ENCODE measurements around the gene COP1. TPM values are rescaled to one million over a fixed set of nuclear protein-coding genes. Genes with fewer than 3 reads are reported as not detected.
"Not testable (repeated sequence)": the region's sequence is repeated elsewhere in the genome, so short reads cannot be mapped to it uniquely, and the experiment has no call there.

Gene COP1
- total and polyA plus RNA-seq, 2 of the 13 experiments (the other 11 are each of a cell fraction or from before 2014, with no cell fraction given), result 20.5 to 51.3 TPM

DNA sequence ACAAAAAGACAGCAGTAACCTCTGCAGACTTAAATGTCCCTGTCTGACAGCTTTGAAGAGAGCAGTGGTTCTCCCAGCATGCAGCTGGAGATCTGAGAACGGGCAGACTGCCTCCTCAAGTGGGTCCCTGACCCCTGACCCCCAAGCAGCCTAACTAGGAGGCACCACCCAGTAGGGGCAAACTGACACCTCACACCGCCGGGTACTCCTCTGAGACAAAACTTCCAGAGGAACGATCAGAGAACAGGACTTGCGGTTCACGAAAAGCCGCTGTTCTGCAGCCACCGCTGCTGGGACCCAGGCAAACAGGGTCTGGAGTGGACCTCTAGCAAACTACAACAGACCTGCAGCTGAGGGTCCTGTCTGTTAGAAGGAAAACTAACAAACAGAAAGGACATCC is 214.3 kb downstream of the COP1 start:
- FAIRE-seq, result not testable (repeated sequence)

DNA sequence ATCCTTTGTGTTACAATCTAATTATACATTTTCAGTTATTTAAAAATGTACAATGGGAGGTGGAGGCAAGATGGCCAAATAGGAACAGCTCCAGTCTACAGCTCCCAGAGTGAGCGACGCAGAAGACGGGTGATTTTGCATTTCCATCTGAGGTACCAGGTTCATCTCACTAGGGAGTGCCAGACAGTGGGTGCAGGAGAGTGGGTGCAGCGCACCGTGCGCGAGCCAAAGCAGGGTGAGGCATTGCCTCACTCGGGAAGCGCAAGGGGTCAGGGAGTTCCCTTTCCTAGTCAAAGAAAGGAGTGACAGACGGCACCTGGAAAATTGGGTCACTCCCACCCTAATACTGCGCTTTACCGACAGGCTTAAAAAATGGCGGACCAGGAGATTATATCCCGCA is 214.9 kb downstream of the COP1 start:
- intact Hi-C loops (cut with micrococcal nuclease; ENCODE audit: unreplicated experiment); BruUV-seq (replicated peaks): not testable (repeated sequence)

More for the DNA sequence above, 214.3 kb downstream of the COP1 start:
- H3K4me1 ChIP-seq (ENCODE audit: insufficient read depth, low read length); POLR2A ChIA-PET; H3K79me2 ChIP-seq (ENCODE audit: insufficient read depth, low read length); DNase-seq (ENCODE audit: low spot score); H4K20me1 ChIP-seq (ENCODE audit: insufficient read depth, low read length); H3K27me3 ChIP-seq (ENCODE audit: control insufficient read depth in 1 of 2, insufficient read depth in 2 of 2, low read length in 2 of 2); H3K9me3 ChIP-seq (ENCODE audit: low read length); BruUV-seq (replicated peaks); H3K27ac ChIP-seq (ENCODE audit: extremely low read length, insufficient read depth, low read length); in situ Hi-C loops (cut with HindIII; ENCODE audit: extremely low pct_ligation_motif_present, low pct_unique_long_range_greater_than_20kb); H3K4me2 ChIP-seq (ENCODE audit: low read depth, low read length); intact Hi-C loops (cut with micrococcal nuclease; ENCODE audit: unreplicated experiment); H3K9ac ChIP-seq (ENCODE audit: insufficient read depth, low read depth, low read length); H2AFZ ChIP-seq (ENCODE audit: low read length); ATAC-seq; CTCF ChIA-PET (ENCODE audit: low intra/inter-chr PET ratio, low total read pairs); H3K4me3 ChIP-seq (replicated peaks in 1 of 3; ENCODE audit: insufficient read depth in 1 of 3, low read depth in 2 of 3, low read length in 3 of 3): not testable (repeated sequence)
- 96% methylated on average over 7 of the region's 8 CpGs for WGBS (ENCODE audit: low lambda C conversion rate)
- H3K36me3 ChIP-seq (replicated peaks in 1 of 2; ENCODE audit: control insufficient read depth in 1 of 2, insufficient read depth in 2 of 2, low read length in 2 of 2), result peaks cover 0 to 11% of the 10 kb centered on the region in 2 experiments; a peak in 2 of 5 replicates

DNA sequence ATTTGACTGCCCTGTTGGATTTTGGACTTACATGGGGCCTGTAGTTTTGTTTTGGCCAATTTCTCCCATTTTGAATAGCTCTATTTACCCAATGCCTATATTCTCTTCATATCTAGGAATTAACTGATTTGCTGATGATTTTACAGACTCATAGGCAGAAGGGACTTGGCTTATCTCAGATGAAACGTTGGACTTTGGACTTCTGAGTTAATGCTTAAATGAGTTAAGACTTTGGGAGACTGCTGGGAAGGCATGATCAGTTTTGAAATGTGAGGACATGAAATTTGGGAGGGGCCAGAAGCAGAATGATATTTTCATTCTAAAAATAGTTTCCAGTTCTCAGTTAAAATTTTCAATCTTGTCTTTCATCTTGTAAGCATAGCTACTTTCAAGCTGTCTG is 222.3 kb downstream of the COP1 start:
- Histone ChIP-seq H3K79me2 (ENCODE audit: insufficient read depth, low read length) (no peaks in the 10 kb centered on the region), H3K9me3 (ENCODE audit: low read length) (peaks cover 18% of the 10 kb centered on the region), H3K27me3 (ENCODE audit: control insufficient read depth in 1 of 2, insufficient read depth in 2 of 2, low read length in 2 of 2) (no peaks in the 10 kb centered on the region), H3K4me2 (ENCODE audit: low read depth, low read length) (no peak overlapping the region), H3K9ac (ENCODE audit: insufficient read depth, low read depth, low read length) (no peak overlapping the region), H2AFZ (ENCODE audit: low read length) (no peak overlapping the region), H3K4me1 (ENCODE audit: insufficient read depth, low read length) (peaks cover 10% of the 10 kb centered on the region), H3K4me3 (replicated peaks in 1 of 3; ENCODE audit: insufficient read depth in 1 of 3, low read depth in 2 of 3, low read length in 3 of 3) (no peak overlapping the region), H4K20me1 (ENCODE audit: insufficient read depth, low read length) (no peaks in the 10 kb centered on the region), H3K27ac (ENCODE audit: extremely low read length, insufficient read depth, low read length) (no peak overlapping the region), H3K36me3 (replicated peaks in 1 of 2; ENCODE audit: control insufficient read depth in 1 of 2, insufficient read depth in 2 of 2, low read length in 2 of 2) (peaks cover 7 to 40% of the 10 kb centered on the region in 2 experiments; a peak in 4 of 5 replicates)
- in situ Hi-C loops (cut with HindIII; ENCODE audit: extremely low pct_ligation_motif_present, low pct_unique_long_range_greater_than_20kb) (no loop called here), intact Hi-C loops (cut with micrococcal nuclease; ENCODE audit: unreplicated experiment) (no loop called here)
- no TSS peak for BruUV-seq (replicated peaks)
- POLR2A ChIA-PET, result no interaction called here
- no peak for FAIRE-seq
- ATAC-seq, result no peak
- CTCF ChIA-PET (ENCODE audit: low intra/inter-chr PET ratio, low total read pairs), result no interaction called here
- peak; percentile 62 for DNase-seq (ENCODE audit: low spot score)
- 21% methylated on average over 1 of the region's 1 CpG for WGBS (ENCODE audit: low lambda C conversion rate)
- no peak for TF ChIP-seq ZNF136 (CRISPR knock-in tag; IDR thresholded peaks at IDR 0.05; ENCODE audit: low read depth)
- no peak for TF ChIP-seq NCOA5 (CRISPR knock-in tag; IDR thresholded peaks at IDR 0.05)
- TF ChIP-seq ZBTB7B (CRISPR knock-in tag; IDR thresholded peaks at IDR 0.05), result no peak
- TF ChIP-seq, protein P1, sequence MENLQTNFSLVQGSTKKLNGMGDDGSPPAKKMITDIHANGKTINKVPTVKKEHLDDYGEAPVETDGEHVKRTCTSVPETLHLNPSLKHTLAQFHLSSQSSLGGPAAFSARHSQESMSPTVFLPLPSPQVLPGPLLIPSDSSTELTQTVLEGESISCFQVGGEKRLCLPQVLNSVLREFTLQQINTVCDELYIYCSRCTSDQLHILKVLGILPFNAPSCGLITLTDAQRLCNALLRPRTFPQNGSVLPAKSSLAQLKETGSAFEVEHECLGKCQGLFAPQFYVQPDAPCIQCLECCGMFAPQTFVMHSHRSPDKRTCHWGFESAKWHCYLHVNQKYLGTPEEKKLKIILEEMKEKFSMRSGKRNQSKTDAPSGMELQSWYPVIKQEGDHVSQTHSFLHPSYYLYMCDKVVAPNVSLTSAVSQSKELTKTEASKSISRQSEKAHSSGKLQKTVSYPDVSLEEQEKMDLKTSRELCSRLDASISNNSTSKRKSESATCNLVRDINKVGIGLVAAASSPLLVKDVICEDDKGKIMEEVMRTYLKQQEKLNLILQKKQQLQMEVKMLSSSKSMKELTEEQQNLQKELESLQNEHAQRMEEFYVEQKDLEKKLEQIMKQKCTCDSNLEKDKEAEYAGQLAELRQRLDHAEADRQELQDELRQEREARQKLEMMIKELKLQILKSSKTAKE (CRISPR knock-in tag; IDR thresholded peaks at IDR 0.05; ENCODE audit: borderline replicate concordance), result no peak
- TF ChIP-seq RFX3 (CRISPR knock-in tag; IDR thresholded peaks at IDR 0.05), result no peak
- no peak for TF ChIP-seq THAP11 (CRISPR knock-in tag; IDR thresholded peaks at IDR 0.05)
- TF ChIP-seq FOXA1 (IDR thresholded peaks at IDR 0.05), result no peak
- no peak for TF ChIP-seq FOXA1 (CRISPR knock-in tag; IDR thresholded peaks at IDR 0.05)
- TF ChIP-seq NR2F1 (CRISPR knock-in tag; IDR thresholded peaks at IDR 0.05), result no peak
- TF ChIP-seq, protein P2, sequence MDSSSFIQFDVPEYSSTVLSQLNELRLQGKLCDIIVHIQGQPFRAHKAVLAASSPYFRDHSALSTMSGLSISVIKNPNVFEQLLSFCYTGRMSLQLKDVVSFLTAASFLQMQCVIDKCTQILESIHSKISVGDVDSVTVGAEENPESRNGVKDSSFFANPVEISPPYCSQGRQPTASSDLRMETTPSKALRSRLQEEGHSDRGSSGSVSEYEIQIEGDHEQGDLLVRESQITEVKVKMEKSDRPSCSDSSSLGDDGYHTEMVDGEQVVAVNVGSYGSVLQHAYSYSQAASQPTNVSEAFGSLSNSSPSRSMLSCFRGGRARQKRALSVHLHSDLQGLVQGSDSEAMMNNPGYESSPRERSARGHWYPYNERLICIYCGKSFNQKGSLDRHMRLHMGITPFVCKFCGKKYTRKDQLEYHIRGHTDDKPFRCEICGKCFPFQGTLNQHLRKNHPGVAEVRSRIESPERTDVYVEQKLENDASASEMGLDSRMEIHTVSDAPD (CRISPR knock-in tag; IDR thresholded peaks at IDR 0.05), result no peak

More for the DNA sequence above, 214.9 kb downstream of the COP1 start:
- H3K27me3 ChIP-seq (ENCODE audit: control insufficient read depth in 1 of 2, insufficient read depth in 2 of 2, low read length in 2 of 2); in situ Hi-C loops (cut with HindIII; ENCODE audit: extremely low pct_ligation_motif_present, low pct_unique_long_range_greater_than_20kb); FAIRE-seq; ATAC-seq; CTCF ChIA-PET (ENCODE audit: low intra/inter-chr PET ratio, low total read pairs); H3K27ac ChIP-seq (ENCODE audit: extremely low read length, insufficient read depth, low read length); H2AFZ ChIP-seq (ENCODE audit: low read length); H3K4me2 ChIP-seq (ENCODE audit: low read depth, low read length); H3K9ac ChIP-seq (ENCODE audit: insufficient read depth, low read depth, low read length); H3K9me3 ChIP-seq (ENCODE audit: low read length); H3K79me2 ChIP-seq (ENCODE audit: insufficient read depth, low read length); H3K4me1 ChIP-seq (ENCODE audit: insufficient read depth, low read length); POLR2A ChIA-PET; H4K20me1 ChIP-seq (ENCODE audit: insufficient read depth, low read length); H3K4me3 ChIP-seq (replicated peaks in 1 of 3; ENCODE audit: insufficient read depth in 1 of 3, low read depth in 2 of 3, low read length in 3 of 3); DNase-seq (ENCODE audit: low spot score): not testable (repeated sequence)
- 90% methylated on average over 13 of the region's 14 CpGs for WGBS (ENCODE audit: low lambda C conversion rate)
- H3K36me3 ChIP-seq (replicated peaks in 1 of 2; ENCODE audit: control insufficient read depth in 1 of 2, insufficient read depth in 2 of 2, low read length in 2 of 2), result peaks cover 0 to 11% of the 10 kb centered on the region in 2 experiments; a peak in 2 of 5 replicates

Data from HepG2 (cell line).